HepG2 (cell line): Measurements from ENCODE around the gene MTA1. TPM values are rescaled to one million over a fixed set of nuclear protein-coding genes. Genes with fewer than 3 reads are reported as not detected.

Source experiments
- ATF7-NPFF ChIP-seq: sonication (generic); formaldehyde crosslinking; IDR thresholded peaks from 2 replicates; pipeline ENCODE4 v1.8.1; 2023; ENCODE audit warnings: mild to moderate bottlenecking, low read depth, missing genetic modification reagents, moderate library complexity
- BORCS8-MEF2B ChIP-seq: sonication (generic); formaldehyde crosslinking; IDR thresholded peaks from 2 replicates; pipeline ENCODE4 v1.8.0; 2022; ENCODE audit warnings: mild to moderate bottlenecking, missing genetic modification reagents
- GPBP1L1 ChIP-seq: sonication (generic); formaldehyde crosslinking; IDR thresholded peaks from 2 replicates; pipeline ENCODE4 v1.5.0; 2020; ENCODE audit warnings: mild to moderate bottlenecking, missing genetic modification reagents
- HDAC1 ChIP-seq: sonication (generic); formaldehyde crosslinking; IDR thresholded peaks from 2 replicates; pipeline ENCODE4 v1.5.1; 2020; ENCODE audit warnings: mild to moderate bottlenecking, missing genetic modification reagents
- HDAC2 ChIP-seq: sonication (generic); formaldehyde crosslinking; IDR thresholded peaks from 2 replicates; pipeline ENCODE4 v1.4.0; 2020; ENCODE audit warnings: missing genetic modification reagents
- NR2F6 ChIP-seq, 2 experiments: IDR thresholded peaks; 2 replicates each; pipeline ENCODE4 v1.6.1; 2016; ENCODE audit warnings: antibody characterized with exemption in 1 of 2, mild to moderate bottlenecking in 1 of 2
- NRL ChIP-seq: sonication (generic); formaldehyde crosslinking; IDR thresholded peaks from 2 replicates; pipeline ENCODE4 v1.5.0; 2020; ENCODE audit warnings: missing genetic modification reagents, mild to moderate bottlenecking, moderate library complexity, borderline replicate concordance
- PAX8 ChIP-seq: sonication (generic); formaldehyde crosslinking; IDR thresholded peaks from 2 replicates; pipeline ENCODE4 v1.8.0; 2022; ENCODE audit warnings: mild to moderate bottlenecking, missing genetic modification reagents, borderline replicate concordance
- SOX13 ChIP-seq, 3 experiments: fragments of 450-650 bp in 1 of 3; sonication (generic) in 1 of 3; formaldehyde crosslinking in 1 of 3; IDR thresholded peaks in 2 of 3; conservative IDR thresholded peaks in 1 of 3; 2 replicates each; pipeline versions ENCODE4 v1.5.0 to v1.6.1; 2016 to 2020; ENCODE audit warnings: antibody characterized with exemption in 1 of 3, mild to moderate bottlenecking in 1 of 3, missing compliant biosample characterization in 1 of 3, missing genetic modification reagents in 1 of 3, moderate library complexity in 1 of 3
- TBP ChIP-seq: sonication (generic); formaldehyde crosslinking; IDR thresholded peaks from 2 replicates; pipeline ENCODE4 v1.5.0; 2020; ENCODE audit warnings: missing genetic modification reagents
- ZNF138 ChIP-seq: sonication (generic); formaldehyde crosslinking; IDR thresholded peaks from 2 replicates; pipeline ENCODE4 v1.5.0; 2020; ENCODE audit warnings: mild to moderate bottlenecking, low read depth, missing genetic modification reagents
- ZNF205 ChIP-seq: IDR thresholded peaks from 2 replicates; pipeline ENCODE4 v1.6.1; 2018; ENCODE audit warnings: missing biosample characterization, missing genetic modification reagents
- ZNF230 ChIP-seq: sonication (generic); formaldehyde crosslinking; IDR thresholded peaks from 2 replicates; pipeline ENCODE4 v1.4.0; 2020; ENCODE audit warnings: mild to moderate bottlenecking, missing genetic modification reagents
- ZNF782 ChIP-seq: sonication (generic); formaldehyde crosslinking; IDR thresholded peaks from 2 replicates; pipeline ENCODE4 v1.4.0; 2020; ENCODE audit warnings: missing genetic modification reagents, mild to moderate bottlenecking, borderline replicate concordance
- ZNF883 ChIP-seq: sonication (generic); formaldehyde crosslinking; IDR thresholded peaks from 2 replicates; pipeline ENCODE4 v1.5.1; 2020; ENCODE audit warnings: mild to moderate bottlenecking, missing genetic modification reagents; ENCODE audit errors: not compliant biosample characterization
- polyA plus RNA-seq, 8 experiments: library from polyadenylated mRNA; depleted of rRNA in 3 of 8; stranded (reverse) in 7 of 8; unstranded in 1 of 8; fragments of >200 nt; fragmentation: Illumina TruSeq in 4 of 8; extraction: Trizol in 4 of 8; gene quantifications; 2 replicates each; pipeline versions ENCODE4 v1.2.1 to v1.2.3, GENCODE V29; 2011 to 2016; ENCODE audit warnings: low read depth in 4 of 8, missing spikeins in 1 of 8, mixed read lengths in 1 of 8; ENCODE audit not compliant: insufficient read depth in 1 of 8
- total RNA-seq, 5 experiments: library from RNA; depleted of rRNA; stranded (reverse); fragments of >200 nt; fragmentation: Illumina TruSeq; extraction: Trizol; gene quantifications; 2 replicates each; pipeline ENCODE4 v1.2.3, GENCODE V29; 2016; ENCODE audit warnings: low read depth in 1 of 5
- TF ChIP-seq, protein P1 (sequence below): sonication (generic); formaldehyde crosslinking; IDR thresholded peaks from 2 replicates; pipeline ENCODE4 v1.5.0; 2020; ENCODE audit warnings: missing genetic modification reagents
- TF ChIP-seq, protein P2 (sequence below): sonication (generic); formaldehyde crosslinking; IDR thresholded peaks from 2 replicates; pipeline ENCODE4 v1.4.0; 2020; ENCODE audit warnings: mild to moderate bottlenecking, missing genetic modification reagents
- TF ChIP-seq, protein P3 (sequence below): fragments of 450-650 bp; IDR thresholded peaks from 2 replicates; pipeline ENCODE4 v1.6.1; 2016

Gene MTA1
- total and polyA plus RNA-seq, 2 of the 13 experiments (the other 11 are each of a cell fraction or from before 2014, with no cell fraction given) = 35.2 to 85.8 TPM

DNA sequence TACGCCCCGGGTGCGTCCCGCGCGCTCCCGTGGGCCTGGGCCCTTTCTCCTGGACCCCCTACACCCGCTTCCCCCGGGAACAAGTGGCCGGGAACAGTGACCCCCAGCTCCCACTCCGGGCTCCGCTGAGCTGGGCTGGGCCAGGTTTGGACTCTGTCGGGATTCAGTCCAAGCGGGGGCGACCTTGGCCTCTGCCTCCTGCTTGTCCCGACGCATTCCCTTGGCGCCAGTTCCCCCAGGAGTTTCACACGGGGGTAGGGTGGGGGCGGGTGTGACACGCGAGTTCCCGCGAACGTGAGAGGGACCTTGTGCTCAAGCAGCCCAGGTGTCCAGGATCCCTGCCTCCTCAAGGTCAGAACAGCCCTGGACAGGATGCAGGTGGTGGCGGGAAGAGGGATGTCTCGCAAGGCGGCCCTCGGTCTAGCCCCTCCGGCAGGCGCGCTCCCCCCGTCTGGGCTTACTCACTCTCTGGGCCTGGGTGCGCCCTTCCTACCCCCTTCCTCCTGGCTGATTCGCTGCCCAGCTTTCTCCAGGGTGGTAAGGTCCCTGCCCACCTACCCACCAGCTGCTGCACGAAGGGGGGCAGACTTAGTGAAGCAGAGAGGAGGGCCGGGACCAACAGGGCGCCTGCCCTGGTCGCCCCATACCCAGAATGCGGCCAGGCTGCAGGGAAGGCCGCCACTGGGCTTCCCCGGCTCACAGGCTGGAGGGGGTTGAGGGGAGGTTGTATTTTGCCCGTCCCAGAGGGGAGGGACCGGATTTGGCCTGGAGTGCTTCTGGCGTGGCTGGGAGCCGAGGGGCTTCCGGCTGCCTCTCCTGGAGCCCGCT lies 55.9 kb downstream of the MTA1 start (continued):
- TF ChIP-seq GPBP1L1 (CRISPR knock-in tag) (no peak), SOX13 (IDR thresholded peaks at IDR 0.05) (no peak), SOX13 (CRISPR knock-in tag; conservative IDR thresholded peaks at IDR 0.05 in 1 of 2, IDR thresholded peaks at IDR 0.05 in 1 of 2) (no peak), ATF7-NPFF (CRISPR knock-in tag) (no peak), NR2F6 (IDR thresholded peaks at IDR 0.05) (0 out of 2 replicates have a peak, but pooled peaks have one; percentile 43), NR2F6 (CRISPR knock-in tag; IDR thresholded peaks at IDR 0.05) (peak; percentile 65; the same call in 1 of the 2 replicates), TBP (no peak), HDAC2 (peak; percentile 30; the same call in 1 of the 2 replicates), PAX8 (0 out of 2 replicates have a peak, but pooled peaks have one; percentile 46), HDAC1 (peak; percentile 55; the same call in 1 of the 2 replicates), ZNF230 (0 out of 2 replicates have a peak, but pooled peaks have one; percentile 18), ZNF205 (no peak), BORCS8-MEF2B (CRISPR knock-in tag) (no peak), ZNF883 (no peak), NRL (CRISPR knock-in tag) (peak; percentile 54; the same call in 1 of the 2 replicates), ZNF782 (CRISPR knock-in tag) (0 out of 2 replicates have a peak, but pooled peaks have one; percentile 57), ZNF138 (CRISPR knock-in tag) (0 out of 2 replicates have a peak, but pooled peaks have one; percentile 14)
- TF ChIP-seq, protein P1, sequence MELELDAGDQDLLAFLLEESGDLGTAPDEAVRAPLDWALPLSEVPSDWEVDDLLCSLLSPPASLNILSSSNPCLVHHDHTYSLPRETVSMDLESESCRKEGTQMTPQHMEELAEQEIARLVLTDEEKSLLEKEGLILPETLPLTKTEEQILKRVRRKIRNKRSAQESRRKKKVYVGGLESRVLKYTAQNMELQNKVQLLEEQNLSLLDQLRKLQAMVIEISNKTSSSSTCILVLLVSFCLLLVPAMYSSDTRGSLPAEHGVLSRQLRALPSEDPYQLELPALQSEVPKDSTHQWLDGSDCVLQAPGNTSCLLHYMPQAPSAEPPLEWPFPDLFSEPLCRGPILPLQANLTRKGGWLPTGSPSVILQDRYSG (CRISPR knock-in tag) = no peak
- TF ChIP-seq, protein P2, sequence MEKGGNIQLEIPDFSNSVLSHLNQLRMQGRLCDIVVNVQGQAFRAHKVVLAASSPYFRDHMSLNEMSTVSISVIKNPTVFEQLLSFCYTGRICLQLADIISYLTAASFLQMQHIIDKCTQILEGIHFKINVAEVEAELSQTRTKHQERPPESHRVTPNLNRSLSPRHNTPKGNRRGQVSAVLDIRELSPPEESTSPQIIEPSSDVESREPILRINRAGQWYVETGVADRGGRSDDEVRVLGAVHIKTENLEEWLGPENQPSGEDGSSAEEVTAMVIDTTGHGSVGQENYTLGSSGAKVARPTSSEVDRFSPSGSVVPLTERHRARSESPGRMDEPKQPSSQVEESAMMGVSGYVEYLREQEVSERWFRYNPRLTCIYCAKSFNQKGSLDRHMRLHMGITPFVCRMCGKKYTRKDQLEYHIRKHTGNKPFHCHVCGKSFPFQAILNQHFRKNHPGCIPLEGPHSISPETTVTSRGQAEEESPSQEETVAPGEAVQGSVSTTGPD (CRISPR knock-in tag) = no peak
- TF ChIP-seq, protein P3, sequence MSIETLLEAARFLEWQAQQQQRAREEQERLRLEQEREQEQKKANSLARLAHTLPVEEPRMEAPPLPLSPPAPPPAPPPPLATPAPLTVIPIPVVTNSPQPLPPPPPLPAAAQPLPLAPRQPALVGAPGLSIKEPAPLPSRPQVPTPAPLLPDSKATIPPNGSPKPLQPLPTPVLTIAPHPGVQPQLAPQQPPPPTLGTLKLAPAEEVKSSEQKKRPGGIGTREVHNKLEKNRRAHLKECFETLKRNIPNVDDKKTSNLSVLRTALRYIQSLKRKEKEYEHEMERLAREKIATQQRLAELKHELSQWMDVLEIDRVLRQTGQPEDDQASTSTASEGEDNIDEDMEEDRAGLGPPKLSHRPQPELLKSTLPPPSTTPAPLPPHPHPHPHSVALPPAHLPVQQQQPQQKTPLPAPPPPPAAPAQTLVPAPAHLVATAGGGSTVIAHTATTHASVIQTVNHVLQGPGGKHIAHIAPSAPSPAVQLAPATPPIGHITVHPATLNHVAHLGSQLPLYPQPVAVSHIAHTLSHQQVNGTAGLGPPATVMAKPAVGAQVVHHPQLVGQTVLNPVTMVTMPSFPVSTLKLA = no peak
